ENCODE data around the gene EVA1B. TPM values are rescaled to one million over a fixed set of nuclear protein-coding genes. Genes with fewer than 3 reads are reported as not detected.

EVA1B gene
- total and polyA plus RNA-seq, 2 of the 13 experiments (the other 11 are each of a cell fraction or from before 2014, with no cell fraction given): 3.9 to 6.6 TPM

DNA sequence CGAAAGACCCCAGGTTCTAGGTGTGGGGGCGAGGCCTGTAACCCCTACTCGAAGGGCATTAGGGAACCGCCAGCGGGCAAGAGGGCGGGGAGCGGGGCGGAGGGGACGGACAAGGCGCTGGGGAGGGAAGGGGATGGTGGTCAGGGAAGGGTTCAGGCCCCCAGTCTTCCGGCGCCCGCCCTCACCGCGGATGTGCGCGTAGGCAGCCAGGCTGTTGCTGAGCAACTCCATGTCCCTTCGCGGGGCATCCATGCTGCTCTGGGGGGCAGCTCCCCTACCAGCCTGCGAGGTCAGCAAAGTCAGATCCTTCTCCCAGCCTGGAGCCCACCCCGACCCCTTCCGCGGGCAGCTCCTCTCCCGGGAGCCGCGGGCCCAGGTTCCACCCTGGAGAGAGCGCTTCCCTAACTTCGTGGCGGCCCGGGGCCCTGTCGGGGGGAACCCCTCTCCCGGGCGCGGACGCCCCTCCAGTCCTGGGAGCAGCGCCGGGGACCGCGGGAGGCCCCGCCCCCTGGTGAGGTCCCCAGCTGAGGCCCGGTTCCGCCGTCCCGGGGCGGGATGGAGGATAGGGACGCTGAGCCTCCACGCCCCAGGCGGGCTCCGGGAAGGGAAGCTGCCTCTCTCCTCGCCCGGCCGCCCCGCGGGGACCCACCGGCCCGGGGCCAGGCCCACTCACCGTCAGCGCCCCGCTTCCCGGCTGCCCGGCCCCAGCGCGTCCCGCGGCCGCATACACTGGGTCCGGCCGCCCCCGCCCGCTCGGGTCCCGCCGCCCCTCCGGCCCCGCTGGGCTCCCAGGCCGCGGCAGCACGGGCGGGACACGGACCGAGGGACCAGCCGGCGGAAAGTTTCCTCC, 434 bp downstream of the EVA1B start (continued):
- TF ChIP-seq ZBTB44 (CRISPR knock-in tag; IDR thresholded peaks at IDR 0.05): no peak
- no peak for TF ChIP-seq ZNF234 (CRISPR knock-in tag; conservative IDR thresholded peaks at IDR 0.05)
- TF ChIP-seq, protein P1, sequence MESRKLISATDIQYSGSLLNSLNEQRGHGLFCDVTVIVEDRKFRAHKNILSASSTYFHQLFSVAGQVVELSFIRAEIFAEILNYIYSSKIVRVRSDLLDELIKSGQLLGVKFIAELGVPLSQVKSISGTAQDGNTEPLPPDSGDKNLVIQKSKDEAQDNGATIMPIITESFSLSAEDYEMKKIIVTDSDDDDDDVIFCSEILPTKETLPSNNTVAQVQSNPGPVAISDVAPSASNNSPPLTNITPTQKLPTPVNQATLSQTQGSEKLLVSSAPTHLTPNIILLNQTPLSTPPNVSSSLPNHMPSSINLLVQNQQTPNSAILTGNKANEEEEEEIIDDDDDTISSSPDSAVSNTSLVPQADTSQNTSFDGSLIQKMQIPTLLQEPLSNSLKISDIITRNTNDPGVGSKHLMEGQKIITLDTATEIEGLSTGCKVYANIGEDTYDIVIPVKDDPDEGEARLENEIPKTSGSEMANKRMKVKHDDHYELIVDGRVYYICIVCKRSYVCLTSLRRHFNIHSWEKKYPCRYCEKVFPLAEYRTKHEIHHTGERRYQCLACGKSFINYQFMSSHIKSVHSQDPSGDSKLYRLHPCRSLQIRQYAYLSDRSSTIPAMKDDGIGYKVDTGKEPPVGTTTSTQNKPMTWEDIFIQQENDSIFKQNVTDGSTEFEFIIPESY (CRISPR knock-in tag; IDR thresholded peaks at IDR 0.05): peak; percentile 89
- TF ChIP-seq, protein P2, sequence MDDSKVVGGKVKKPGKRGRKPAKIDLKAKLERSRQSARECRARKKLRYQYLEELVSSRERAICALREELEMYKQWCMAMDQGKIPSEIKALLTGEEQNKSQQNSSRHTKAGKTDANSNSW (CRISPR knock-in tag; IDR thresholded peaks at IDR 0.05; ENCODE audit: borderline replicate concordance): no peak
- TF ChIP-seq NFE2L2 (IDR thresholded peaks at IDR 0.05; ENCODE audit: low read length): no peak
- TF ChIP-seq MAZ (IDR thresholded peaks at IDR 0.05; ENCODE audit: borderline replicate concordance, low read depth, low read length): no peak
- TF ChIP-seq MAZ (CRISPR knock-in tag; IDR thresholded peaks at IDR 0.05; ENCODE audit: low read depth): no peak
- TF ChIP-seq HNRNPL (IDR thresholded peaks at IDR 0.05; ENCODE audit: low read depth, low read length): no peak
- 0 out of 2 replicates have a peak, but pooled peaks have one; percentile 3 for TF ChIP-seq GABPB1 (CRISPR knock-in tag; IDR thresholded peaks at IDR 0.05)
- TF ChIP-seq YY1 (IDR thresholded peaks at IDR 0.05; ENCODE audit: insufficient read depth, insufficient replicate concordance, low read depth, low read length): peak; percentile 10
- TF ChIP-seq IKZF4 (CRISPR knock-in tag; IDR thresholded peaks at IDR 0.05; ENCODE audit: borderline replicate concordance, low read depth, not compliant biosample characterization): no peak
- TF ChIP-seq, protein P3, sequence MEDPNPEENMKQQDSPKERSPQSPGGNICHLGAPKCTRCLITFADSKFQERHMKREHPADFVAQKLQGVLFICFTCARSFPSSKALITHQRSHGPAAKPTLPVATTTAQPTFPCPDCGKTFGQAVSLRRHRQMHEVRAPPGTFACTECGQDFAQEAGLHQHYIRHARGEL (CRISPR knock-in tag; IDR thresholded peaks at IDR 0.05): no peak
- TF ChIP-seq POGK (CRISPR knock-in tag; conservative IDR thresholded peaks at IDR 0.05): 0 out of 2 replicates have a peak, but pooled peaks have one; percentile 21
- TF ChIP-seq PCBP1 (IDR thresholded peaks at IDR 0.05; ENCODE audit: borderline replicate concordance, low read depth, low read length): no peak
- TF ChIP-seq, protein P4, sequence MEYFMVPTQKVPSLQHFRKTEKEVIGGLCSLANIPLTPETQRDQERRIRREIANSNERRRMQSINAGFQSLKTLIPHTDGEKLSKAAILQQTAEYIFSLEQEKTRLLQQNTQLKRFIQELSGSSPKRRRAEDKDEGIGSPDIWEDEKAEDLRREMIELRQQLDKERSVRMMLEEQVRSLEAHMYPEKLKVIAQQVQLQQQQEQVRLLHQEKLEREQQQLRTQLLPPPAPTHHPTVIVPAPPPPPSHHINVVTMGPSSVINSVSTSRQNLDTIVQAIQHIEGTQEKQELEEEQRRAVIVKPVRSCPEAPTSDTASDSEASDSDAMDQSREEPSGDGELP (IDR thresholded peaks at IDR 0.05; ENCODE audit: borderline replicate concordance, low read depth): peak; percentile 24; the same call in 1 of the 2 replicates
- TF ChIP-seq AGO1 (IDR thresholded peaks at IDR 0.05; ENCODE audit: low read depth, low read length, poor library complexity, severe bottlenecking): peak; percentile 68
- 0 out of 2 replicates have a peak, but pooled peaks have one; percentile 20 for TF ChIP-seq KDM2A (CRISPR knock-in tag; IDR thresholded peaks at IDR 0.05; ENCODE audit: borderline replicate concordance, low read depth)
